ELF-1 (cell line): ENCODE measurements around the gene NOA1.
"Not testable (repeated sequence)": the region's sequence is repeated elsewhere in the genome, so short reads cannot be mapped to it uniquely, and the experiment has no call there.

Experiments
- DNase-seq: peaks from one replicate; pipeline ENCODE4 v3.0.0-alpha.2; 2016; ENCODE audit warnings: low read depth, low spot score

The NOA1 gene

DNA sequence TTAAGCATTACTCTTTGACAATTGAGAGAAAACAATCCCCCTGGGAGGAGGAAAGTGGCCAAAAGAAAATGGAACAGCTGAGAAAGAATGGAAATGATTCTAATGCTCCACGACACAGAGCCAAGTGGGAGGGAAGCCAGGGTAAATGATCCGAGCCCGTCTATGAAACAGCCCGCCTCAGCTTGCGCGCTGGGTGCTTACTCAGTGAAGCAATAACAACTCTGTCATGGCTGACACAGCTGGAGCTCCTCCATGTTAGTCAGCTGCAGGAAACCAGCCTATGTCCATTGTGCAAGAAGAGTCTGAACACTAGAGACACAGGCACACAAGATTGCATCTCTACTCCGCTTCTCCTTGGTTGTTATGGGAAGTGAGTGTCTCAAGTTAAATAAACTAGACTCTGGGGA is 19.3 kb downstream of the NOA1 start:
- no peak for DNase-seq

DNA sequence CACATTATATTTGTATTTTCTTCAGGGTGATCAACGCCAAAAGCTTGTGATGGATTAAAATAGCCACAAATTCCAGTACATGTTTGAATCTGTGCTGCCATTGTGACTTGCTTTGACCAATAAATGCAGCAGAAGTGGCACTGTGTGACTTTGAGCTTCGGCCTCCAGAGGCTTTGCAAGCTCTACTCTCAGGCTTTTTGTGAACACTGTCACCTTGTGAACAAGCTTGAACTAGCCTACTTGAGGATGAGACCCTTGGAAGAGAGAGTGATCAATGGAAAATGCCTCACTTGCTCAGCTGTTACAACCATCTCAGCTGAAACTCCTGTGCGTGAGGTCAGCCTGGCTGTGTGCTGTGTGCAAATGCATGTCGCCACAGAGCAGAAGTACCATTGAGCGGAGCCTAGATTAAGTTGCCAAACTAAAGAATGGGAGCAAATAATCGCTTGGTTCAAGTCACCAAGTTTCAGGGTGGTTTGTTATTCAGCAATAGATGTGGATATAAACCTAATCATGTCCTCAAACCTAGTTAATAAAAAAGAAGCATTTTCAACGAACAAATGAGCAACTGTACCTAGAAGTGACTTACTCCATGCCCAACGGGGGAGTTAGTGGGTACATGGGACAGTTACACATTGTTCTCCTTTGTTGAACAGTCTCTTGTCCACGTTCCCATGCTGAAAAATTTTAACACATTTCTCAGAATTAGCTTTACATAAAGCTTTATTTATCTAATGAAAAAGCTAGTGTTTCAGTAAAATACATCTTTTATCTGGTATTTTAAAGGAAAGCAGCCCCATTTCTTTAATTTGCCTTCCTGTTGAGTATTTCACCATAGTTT is 23.5 kb downstream of the NOA1 start:
- DNase-seq: no peak

DNA sequence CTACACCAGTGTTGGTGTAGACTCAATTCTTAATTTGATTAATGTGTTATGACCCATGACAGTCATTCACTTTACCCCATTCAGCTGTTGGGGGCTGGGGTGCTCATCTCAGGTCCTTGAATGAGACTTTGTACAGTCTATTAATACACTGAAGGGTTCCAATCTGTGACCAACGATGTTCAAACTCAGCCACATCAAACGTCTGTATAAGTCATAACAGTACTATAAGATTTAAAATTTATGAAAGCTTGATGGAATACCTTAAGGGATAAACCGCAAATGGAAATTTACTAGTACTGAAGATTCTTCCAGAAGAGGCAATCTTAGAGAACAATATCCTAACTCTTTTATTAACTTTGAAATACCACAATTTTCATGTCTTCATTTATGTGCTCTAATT is 36.0 kb downstream of the NOA1 start:
- no peak for DNase-seq

DNA sequence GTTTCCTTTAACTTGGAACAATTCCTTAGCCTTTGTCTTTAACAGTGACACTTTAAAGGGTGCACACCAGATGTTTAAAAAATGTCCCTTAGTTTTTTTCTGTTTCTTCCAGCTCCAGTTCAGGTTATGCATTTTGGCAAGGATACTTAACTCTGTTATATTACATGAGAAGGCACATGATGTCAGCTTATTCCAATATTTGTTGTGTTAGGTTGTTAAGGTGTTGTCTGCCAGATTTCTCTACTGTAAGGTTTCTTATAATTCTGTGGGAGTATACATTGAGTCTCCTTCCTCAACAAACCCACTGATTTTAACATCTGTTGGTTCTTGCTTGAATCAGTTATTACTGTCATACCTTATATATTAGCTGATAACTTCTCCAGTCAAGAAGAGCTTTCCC is 36.4 kb downstream of the NOA1 start:
- DNase-seq: no peak

DNA sequence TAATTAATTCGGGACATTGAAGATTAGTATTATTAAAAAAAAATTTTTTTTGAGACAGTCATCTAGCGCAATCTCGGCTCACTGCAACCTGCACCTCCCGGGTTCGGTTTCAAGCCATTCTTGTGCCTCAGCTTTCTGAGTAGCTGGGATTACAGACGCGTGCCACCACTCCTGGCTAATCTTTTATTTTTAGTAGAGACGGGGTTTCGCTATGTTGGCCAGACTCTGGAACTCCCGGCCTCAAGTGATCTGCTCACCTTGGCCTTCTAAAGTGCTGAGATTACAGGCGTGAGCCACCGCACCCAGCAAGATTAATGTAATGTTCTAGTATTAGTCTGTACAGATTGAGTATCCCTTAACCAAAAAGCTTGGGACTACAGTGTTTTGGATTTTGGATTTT is 37.0 kb downstream of the NOA1 start:
- no peak for DNase-seq

DNA sequence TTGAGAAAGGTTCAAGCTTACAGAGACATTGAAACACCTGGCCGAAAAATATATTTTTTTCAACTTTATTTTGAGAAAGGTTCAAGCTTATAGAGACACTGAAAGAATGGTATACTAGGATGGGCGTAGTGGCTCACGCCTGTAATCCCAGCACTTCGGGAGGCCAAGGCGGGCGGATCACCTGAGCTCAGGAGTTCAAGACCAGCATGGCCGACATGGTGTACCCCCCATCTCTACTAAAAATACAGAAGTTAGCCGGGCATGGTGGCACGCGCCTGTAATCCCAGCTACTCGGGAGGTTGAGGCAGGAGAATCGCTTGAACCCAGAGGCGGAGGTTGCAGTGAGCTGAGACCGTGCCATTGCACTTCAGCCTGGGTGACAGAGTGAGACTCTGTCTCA is 37.6 kb downstream of the NOA1 start:
- DNase-seq: not testable (repeated sequence)

DNA sequence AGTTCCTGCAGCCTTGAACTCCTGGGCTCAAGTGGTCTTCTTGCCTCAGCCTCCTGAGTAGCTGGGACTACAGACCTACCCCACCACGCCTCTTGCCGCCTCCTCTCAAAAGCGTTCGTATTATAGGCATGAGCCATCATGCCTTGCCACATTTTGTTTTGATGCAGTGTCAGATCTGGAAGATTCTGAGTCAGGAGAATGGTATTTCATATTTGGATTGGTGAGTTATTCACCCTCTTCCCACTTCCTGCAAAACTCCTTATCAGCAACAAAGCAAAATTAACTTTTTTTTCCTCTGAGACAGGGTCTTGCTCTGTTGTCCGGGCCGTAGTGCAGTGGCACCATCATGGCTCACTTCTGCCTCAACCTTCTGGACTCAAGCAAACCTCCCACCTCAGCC is 40.1 kb downstream of the NOA1 start:
- no peak for DNase-seq

DNA sequence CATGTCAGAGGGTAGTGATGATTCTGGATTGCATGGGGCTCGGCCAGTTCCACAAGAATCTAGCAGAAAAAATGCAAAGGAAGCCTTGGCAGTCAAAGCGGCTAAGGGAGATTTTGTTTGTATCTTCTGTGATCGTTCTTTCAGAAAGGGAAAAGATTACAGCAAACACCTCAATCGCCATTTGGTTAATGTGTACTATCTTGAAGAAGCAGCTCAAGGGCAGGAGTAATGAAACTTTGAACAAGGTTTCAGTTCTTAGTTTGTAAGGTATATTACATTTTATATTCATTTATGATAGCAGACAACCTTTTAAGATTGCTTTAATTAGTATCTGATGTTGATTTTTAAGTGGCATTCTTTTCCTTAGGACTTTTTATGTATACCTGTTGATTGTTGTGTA is 45.5 kb downstream of the NOA1 start:
- DNase-seq: no peak

DNA sequence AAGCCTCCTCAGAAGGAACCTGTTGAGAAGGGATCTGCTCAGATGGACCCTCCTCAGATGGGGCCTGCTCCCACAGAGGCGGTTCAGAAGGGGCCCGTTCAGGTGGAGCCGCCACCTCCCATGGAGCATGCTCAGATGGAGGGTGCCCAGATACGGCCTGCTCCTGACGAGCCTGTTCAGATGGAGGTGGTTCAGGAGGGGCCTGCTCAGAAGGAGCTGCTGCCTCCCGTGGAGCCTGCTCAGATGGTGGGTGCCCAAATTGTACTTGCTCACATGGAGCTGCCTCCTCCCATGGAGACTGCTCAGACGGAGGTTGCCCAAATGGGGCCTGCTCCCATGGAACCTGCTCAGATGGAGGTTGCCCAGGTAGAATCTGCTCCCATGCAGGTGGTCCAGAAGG is 46.8 kb downstream of the NOA1 start:
- DNase-seq: no peak

DNA sequence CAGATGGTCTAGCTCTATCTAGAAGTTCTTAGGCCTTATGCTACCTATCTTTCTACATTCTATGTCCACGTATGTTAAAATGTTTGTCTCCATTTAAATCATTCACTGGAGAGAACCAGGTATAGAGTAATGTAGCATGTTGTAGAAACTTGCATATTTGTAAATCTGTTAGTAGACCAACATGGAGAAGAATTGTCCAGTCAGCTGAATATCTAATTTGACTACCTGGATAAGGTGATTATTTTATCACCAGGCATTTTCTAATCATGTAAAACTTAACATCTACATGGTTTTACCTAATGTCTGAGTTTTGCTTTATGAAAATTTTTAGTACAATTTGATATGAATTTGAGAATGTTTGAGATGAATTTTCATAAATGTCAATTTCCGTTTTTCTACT is 50.2 kb downstream of the NOA1 start:
- no peak for DNase-seq

DNA sequence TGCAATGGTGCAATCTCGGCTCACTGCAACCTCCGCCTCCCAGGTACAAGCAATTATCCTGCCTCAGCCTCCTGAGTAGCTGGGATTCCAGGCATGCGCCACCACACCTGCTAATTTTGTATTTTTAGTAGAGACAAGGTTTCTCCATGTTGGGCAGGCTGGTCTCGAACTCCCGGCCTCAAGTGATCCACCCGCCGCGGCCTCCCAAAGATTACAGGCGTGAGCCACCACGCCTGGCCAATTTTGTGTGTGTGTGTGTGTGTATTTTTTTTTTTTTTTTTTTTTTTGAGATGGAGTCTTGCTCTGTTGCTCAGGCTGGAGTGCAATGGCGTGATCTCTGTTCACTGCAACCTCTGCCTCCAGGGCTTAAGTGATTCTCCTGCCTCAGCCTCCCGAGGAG is 62.4 kb downstream of the NOA1 start:
- DNase-seq: not testable (repeated sequence)

DNA sequence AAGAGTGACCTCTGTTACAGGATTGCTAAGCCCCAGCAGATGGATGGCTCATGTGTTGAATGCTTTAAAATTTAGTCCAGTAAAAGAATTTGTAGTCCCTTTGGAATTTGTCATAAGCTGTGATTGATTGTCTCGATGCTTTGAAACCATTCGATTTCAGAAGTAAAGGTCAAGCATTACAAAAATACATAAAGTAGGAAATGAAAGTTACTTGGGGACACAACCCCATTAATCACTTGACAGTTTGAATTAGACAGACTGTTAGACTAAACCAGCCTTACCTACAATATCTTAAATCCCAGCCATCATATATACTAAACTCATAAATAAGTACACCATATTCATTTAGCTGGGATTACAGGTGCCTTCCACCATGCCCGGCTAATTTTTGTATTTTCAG is 63.1 kb downstream of the NOA1 start:
- DNase-seq: no peak
